ENCODE data around the gene FOXP1. TPM values are rescaled to one million over a fixed set of nuclear protein-coding genes. Genes with fewer than 3 reads are reported as not detected.

Gene FOXP1
- total RNA-seq, 2 experiments from 2014 or later: 493 to 508 TPM

- Histone ChIP-seq H3K27ac (ENCODE audit: low read depth in 1 of 2, low read length in 2 of 2) (no peak overlapping the region), H3K4me1 (ENCODE audit: insufficient read depth, low read length) (no peaks in the 10 kb centered on the region), H3K9me3 (ENCODE audit: control insufficient read depth in 1 of 2, insufficient read depth in 1 of 2, low read length in 2 of 2) (no peaks in the 10 kb centered on the region), H3K27me3 (ENCODE audit: control insufficient read depth in 1 of 2, insufficient read depth in 2 of 2, low read length in 2 of 2) (no peaks in the 10 kb centered on the region), H3K4me3 (ENCODE audit: low read length) (no peak overlapping the region), H3K36me3 (ENCODE audit: insufficient read depth, low read length) (no peaks in the 10 kb centered on the region)
- Mint-ChIP-seq H3K27me3 (no peaks in the 10 kb centered on the region), H3K27ac (no peak overlapping the region), H3K4me1 (ENCODE audit: low read depth) (peaks cover 13% of the 10 kb centered on the region), H3K4me3 (no peak overlapping the region), H3K36me3 (ENCODE audit: low read depth) (no peaks in the 10 kb centered on the region), H3K9me3 (no peaks in the 10 kb centered on the region)
- no peak for ATAC-seq (ENCODE audit: poor library complexity)
- intact Hi-C loops (cut with DNase I, micrococcal nuclease): no loop called here
- ChIA-PET CTCF (no interaction called here), POLR2A (interaction anchor here (1.2 kb wide), 1 partner anchor 9 kb away, joined by 4 read pairs; no protein-coding TSS in a partner anchor)
- no peak for DNase-seq
- TF ChIP-seq CTCF (IDR thresholded peaks at IDR 0.05): no peak
Observed at GRCh38 chr3:71573181-71573580, 10.3 kb downstream of the FOXP1 start.

GRCh38 chr3:71570546-71570945 lies 13.0 kb downstream of the FOXP1 start:
- Histone ChIP-seq H3K27me3 (ENCODE audit: control insufficient read depth in 1 of 2, insufficient read depth in 2 of 2, low read length in 2 of 2) (no peaks in the 10 kb centered on the region), H3K4me3 (ENCODE audit: low read length) (no peak overlapping the region), H3K27ac (ENCODE audit: low read depth in 1 of 2, low read length in 2 of 2) (no peak overlapping the region), H3K36me3 (ENCODE audit: insufficient read depth, low read length) (no peaks in the 10 kb centered on the region), H3K9me3 (ENCODE audit: control insufficient read depth in 1 of 2, insufficient read depth in 1 of 2, low read length in 2 of 2) (no peaks in the 10 kb centered on the region), H3K4me1 (ENCODE audit: insufficient read depth, low read length) (no peaks in the 10 kb centered on the region)
- peaks cover 12% of the 10 kb centered on the region for H3K36me3 Mint-ChIP-seq (ENCODE audit: low read depth)
- H3K27ac Mint-ChIP-seq: no peak overlapping the region
- H3K27me3 Mint-ChIP-seq: no peaks in the 10 kb centered on the region
- CTCF ChIA-PET: no interaction called here
- no peaks in the 10 kb centered on the region for H3K9me3 Mint-ChIP-seq
- ATAC-seq (ENCODE audit: poor library complexity) (no peak), DNase-seq (no peak)
- POLR2A ChIA-PET: no interaction called here
- TF ChIP-seq CTCF (IDR thresholded peaks at IDR 0.05): no peak
- intact Hi-C loops (cut with DNase I, micrococcal nuclease): no loop called here
- no peak overlapping the region for H3K4me3 Mint-ChIP-seq
- H3K4me1 Mint-ChIP-seq (ENCODE audit: low read depth): peaks cover 9% of the 10 kb centered on the region

GRCh38 chr3:71568207-71568606 lies 15.3 kb downstream of the FOXP1 start:
- Mint-ChIP-seq H3K36me3 (ENCODE audit: low read depth) (peaks cover 16% of the 10 kb centered on the region), H3K4me3 (no peak overlapping the region), H3K27me3 (no peaks in the 10 kb centered on the region), H3K9me3 (no peaks in the 10 kb centered on the region), H3K27ac (no peak overlapping the region), H3K4me1 (ENCODE audit: low read depth) (peaks cover 15% of the 10 kb centered on the region)
- Histone ChIP-seq H3K4me1 (ENCODE audit: insufficient read depth, low read length) (no peaks in the 10 kb centered on the region), H3K27ac (ENCODE audit: low read depth in 1 of 2, low read length in 2 of 2) (no peak overlapping the region), H3K36me3 (ENCODE audit: insufficient read depth, low read length) (no peaks in the 10 kb centered on the region), H3K9me3 (ENCODE audit: control insufficient read depth in 1 of 2, insufficient read depth in 1 of 2, low read length in 2 of 2) (no peaks in the 10 kb centered on the region), H3K4me3 (ENCODE audit: low read length) (no peak overlapping the region), H3K27me3 (ENCODE audit: control insufficient read depth in 1 of 2, insufficient read depth in 2 of 2, low read length in 2 of 2) (no peaks in the 10 kb centered on the region)
- no peak for DNase-seq
- CTCF ChIA-PET: no interaction called here
- no peak for ATAC-seq (ENCODE audit: poor library complexity)
- intact Hi-C loops (cut with DNase I, micrococcal nuclease): no loop called here
- POLR2A ChIA-PET: no interaction called here
- no peak for TF ChIP-seq CTCF (IDR thresholded peaks at IDR 0.05)
